ES-I3 (cell line): ENCODE results near the gene SLC7A8.
A peak's percentile ranks its signal among the peaks of the same experiment; 100 is the strongest.

Source experiments
- H3K36me3 ChIP-seq: 2 replicates; pipeline ENCODE4 v1.6.1; 2013; ENCODE audit warnings: mild to moderate bottlenecking, low read length, control low read depth, moderate library complexity; ENCODE audit not compliant: insufficient read depth
- H3K4me1 ChIP-seq: 2 replicates; pipeline ENCODE4 v1.6.1; 2013; ENCODE audit warnings: mild to moderate bottlenecking, control low read depth, low read length; ENCODE audit not compliant: insufficient read depth
- H3K9ac ChIP-seq: 2 replicates; pipeline ENCODE4 v1.6.1; 2013; ENCODE audit warnings: low read depth, mild to moderate bottlenecking, low read length, moderate library complexity
- H3K9me3 ChIP-seq: 2 replicates; pipeline ENCODE4 v1.6.1; 2013; ENCODE audit warnings: mild to moderate bottlenecking, low read length, moderate library complexity; ENCODE audit not compliant: control insufficient read depth, insufficient read depth

The SLC7A8 gene

GRCh38 chr14:23173031-23173430, 10.4 kb downstream of the SLC7A8 start:
- H3K4me1 ChIP-seq, result peaks cover 14% of the 10 kb centered on the region
- no peak overlapping the region for H3K9ac ChIP-seq
- no peaks in the 10 kb centered on the region for H3K9me3 ChIP-seq
- H3K36me3 ChIP-seq, result no peaks in the 10 kb centered on the region

GRCh38 chr14:23172574-23172973, 10.9 kb downstream of the SLC7A8 start:
- no peaks in the 10 kb centered on the region for H3K36me3 ChIP-seq
- H3K9me3 ChIP-seq, result no peaks in the 10 kb centered on the region
- H3K4me1 ChIP-seq, result peaks cover 14% of the 10 kb centered on the region
- H3K9ac ChIP-seq, result no peak overlapping the region

GRCh38 chr14:23172096-23172495, 11.4 kb downstream of the SLC7A8 start:
- H3K36me3 ChIP-seq, result no peaks in the 10 kb centered on the region
- H3K9me3 ChIP-seq, result no peaks in the 10 kb centered on the region
- H3K9ac ChIP-seq, result no peak overlapping the region
- H3K4me1 ChIP-seq, result peaks cover 14% of the 10 kb centered on the region

GRCh38 chr14:23171222-23171975, 12.1 kb downstream of the SLC7A8 start:
- no peaks in the 10 kb centered on the region for H3K9me3 ChIP-seq
- H3K36me3 ChIP-seq, result no peaks in the 10 kb centered on the region
- H3K9ac ChIP-seq, result no peak overlapping the region
- peaks cover 14% of the 10 kb centered on the region for H3K4me1 ChIP-seq

- Histone ChIP-seq H3K9me3 (no peaks in the 10 kb centered on the region), H3K9ac (no peak overlapping the region), H3K4me1 (peaks cover 8% of the 10 kb centered on the region; the same call in 1 of the 2 replicates), H3K36me3 (no peaks in the 10 kb centered on the region)
Measured at GRCh38 chr14:23169622-23170021, 13.8 kb downstream of the SLC7A8 start.

GRCh38 chr14:23168246-23168645, 15.2 kb downstream of the SLC7A8 start:
- peaks cover under 1% of the 10 kb centered on the region; the same call in 1 of the 2 replicates for H3K36me3 ChIP-seq
- H3K9me3 ChIP-seq, result no peaks in the 10 kb centered on the region
- H3K4me1 ChIP-seq, result peaks cover 2% of the 10 kb centered on the region; the same call in 1 of the 2 replicates
- H3K9ac ChIP-seq, result no peak overlapping the region

GRCh38 chr14:23167116-23167847, 16.2 kb downstream of the SLC7A8 start:
- no peak overlapping the region for H3K9ac ChIP-seq
- no peaks in the 10 kb centered on the region for H3K9me3 ChIP-seq
- H3K4me1 ChIP-seq, result peaks cover 7% of the 10 kb centered on the region; the same call in 1 of the 2 replicates
- H3K36me3 ChIP-seq, result peaks cover 4% of the 10 kb centered on the region

GRCh38 chr14:23164949-23165348, 18.5 kb downstream of the SLC7A8 start:
- H3K4me1 ChIP-seq, result peaks cover 18% of the 10 kb centered on the region
- H3K36me3 ChIP-seq, result peaks cover 4% of the 10 kb centered on the region
- no peaks in the 10 kb centered on the region for H3K9me3 ChIP-seq
- H3K9ac ChIP-seq, result no peak overlapping the region

- H3K4me1 ChIP-seq, result peaks cover 25% of the 10 kb centered on the region
- H3K9me3 ChIP-seq, result no peaks in the 10 kb centered on the region
- peaks cover 4% of the 10 kb centered on the region for H3K36me3 ChIP-seq
- no peak overlapping the region for H3K9ac ChIP-seq
Measured at GRCh38 chr14:23164250-23164649, 19.2 kb downstream of the SLC7A8 start.

- peaks cover 27% of the 10 kb centered on the region for H3K4me1 ChIP-seq
- H3K9me3 ChIP-seq, result no peaks in the 10 kb centered on the region
- H3K9ac ChIP-seq, result no peak overlapping the region
- peaks cover 5% of the 10 kb centered on the region for H3K36me3 ChIP-seq
Measured at GRCh38 chr14:23163830-23164229, 19.6 kb downstream of the SLC7A8 start.

GRCh38 chr14:23162800-23163199, 20.7 kb downstream of the SLC7A8 start:
- peaks cover 27% of the 10 kb centered on the region for H3K4me1 ChIP-seq
- H3K9ac ChIP-seq, result no peak overlapping the region
- H3K9me3 ChIP-seq, result no peaks in the 10 kb centered on the region
- peaks cover 7% of the 10 kb centered on the region for H3K36me3 ChIP-seq

- H3K9ac ChIP-seq, result no peak overlapping the region
- H3K36me3 ChIP-seq, result peaks cover 7% of the 10 kb centered on the region
- peaks cover 27% of the 10 kb centered on the region for H3K4me1 ChIP-seq
- no peaks in the 10 kb centered on the region for H3K9me3 ChIP-seq
Measured at GRCh38 chr14:23162005-23162404, 21.5 kb downstream of the SLC7A8 start.

GRCh38 chr14:23160924-23161522, 22.4 kb downstream of the SLC7A8 start:
- Histone ChIP-seq H3K9me3 (no peaks in the 10 kb centered on the region), H3K4me1 (peaks cover 27% of the 10 kb centered on the region), H3K9ac (peak overlapping the region; percentile 22; the same call in 1 of the 2 replicates), H3K36me3 (peaks cover 7% of the 10 kb centered on the region)

- Histone ChIP-seq H3K9ac (no peak overlapping the region), H3K4me1 (peaks cover 39% of the 10 kb centered on the region), H3K36me3 (peaks cover 7% of the 10 kb centered on the region), H3K9me3 (no peaks in the 10 kb centered on the region)
Measured at GRCh38 chr14:23159532-23159931, 23.9 kb downstream of the SLC7A8 start.
